ENCODE measurements around the gene JAGN1. TPM values are rescaled to one million over a fixed set of nuclear protein-coding genes. Genes with fewer than 3 reads are reported as not detected.

JAGN1 gene
- polyA plus RNA-seq, 1 of the 3 experiments (the other 2 are of a cell fraction): 41.6 TPM

- under 1% methylated on average over 40 of the region's 50 CpGs for WGBS (ENCODE audit: low lambda C conversion rate)
- Histone ChIP-seq H3K4me2 (peak within 1 kb of the TSS; percentile 92), H3K36me3 (replicated peaks in 1 of 2; ENCODE audit: control insufficient read depth in 1 of 2, insufficient read depth in 2 of 2, low read length in 1 of 2) (peaks cover 9 to 19% of the 10 kb centered on the region in 2 experiments), H3K4me1 (ENCODE audit: control insufficient read depth in 1 of 2, insufficient read depth in 2 of 2, low read depth in 1 of 2, low read length in 1 of 2) (peaks cover 12 to 19% of the 10 kb centered on the region in 2 experiments), H3K79me2 (ENCODE audit: insufficient read depth) (peaks cover 20% of the 10 kb centered on the region; the same call in 1 of the 2 replicates), H3K27ac (ENCODE audit: low read depth in 2 of 2, low read length in 1 of 2) (peak within 1 kb of the TSS; percentile 88 to 91), H3K4me3 (ENCODE audit: low read depth in 2 of 2, low read length in 1 of 2) (peak within 1 kb of the TSS; percentile 75 to 83), H3K9me3 (no peaks in the 10 kb centered on the region), H3F3A (replicated peaks; ENCODE audit: insufficient read depth) (peaks cover 9% of the 10 kb centered on the region), H3K9me2 (no peaks in the 10 kb centered on the region), H4K20me1 (ENCODE audit: insufficient read depth) (no peaks in the 10 kb centered on the region), H3K27me3 (ENCODE audit: insufficient read depth) (no peaks in the 10 kb centered on the region), H3K9ac (peak within 1 kb of the TSS; percentile 83), H2AFZ (ENCODE audit: low read depth) (peak within 1 kb of the TSS; percentile 96)
- ChIA-PET POLR2A (interaction anchor here (0.7 to 3.8 kb wide), 17 partner anchors 10 to 314 kb away, joined by 3 to 58 read pairs (median 4); partner anchors contain the start of genes ARPC4, BRK1, EMC3 and FANCD2), CTCF (interaction anchor here (0.8 to 5.5 kb wide), 19 partner anchors 9 to 805 kb away, joined by 3 to 38 read pairs (median 5); partner anchors contain the start of genes ARPC4, CIDEC, EMC3 and IL17RC)
- peak; percentile 96 for DNase-seq
- TF ChIP-seq MEF2A (IDR thresholded peaks at IDR 0.05; ENCODE audit: borderline replicate concordance, low read depth): no peak
- peak; percentile 61 for TF ChIP-seq GABPA (IDR thresholded peaks at IDR 0.05; ENCODE audit: low read depth)
- TF ChIP-seq ELF1 (IDR thresholded peaks at IDR 0.05): peak; percentile 31; the same call in 1 of the 2 replicates
- TF ChIP-seq SMC3 (IDR thresholded peaks at IDR 0.05; ENCODE audit: low read depth, low read length): no peak
- TF ChIP-seq RXRA (IDR thresholded peaks at IDR 0.05; ENCODE audit: borderline replicate concordance, low read depth): no peak
- no peak for TF ChIP-seq RAD21 (IDR thresholded peaks at IDR 0.05; ENCODE audit: low read length)
- no peak for TF ChIP-seq YY1 (IDR thresholded peaks at IDR 0.05; ENCODE audit: low read depth)
- peak; percentile 74 for TF ChIP-seq CHD2 (IDR thresholded peaks at IDR 0.05; ENCODE audit: low read length, partially characterized antibody)
- TF ChIP-seq FOSL2 (IDR thresholded peaks at IDR 0.05; ENCODE audit: borderline replicate concordance, low read depth): no peak
- TF ChIP-seq CTCF (IDR thresholded peaks at IDR 0.05): no peak
- no peak for TF ChIP-seq GATA2 (CRISPR knock-in tag; IDR thresholded peaks at IDR 0.05)
- TF ChIP-seq EZH2phosphoT487 (IDR thresholded peaks at IDR 0.05; ENCODE audit: borderline replicate concordance, low read depth): no peak
- TF ChIP-seq SIN3A (IDR thresholded peaks at IDR 0.05; ENCODE audit: borderline replicate concordance, low read depth, low read length): peak; percentile 86; the same call in 1 of the 2 replicates
- no peak for TF ChIP-seq EP300 (IDR thresholded peaks at IDR 0.05; ENCODE audit: borderline replicate concordance in 1 of 2, low read depth in 1 of 2, low read length in 1 of 2)
- TF ChIP-seq TAF1 (IDR thresholded peaks at IDR 0.05; ENCODE audit: borderline replicate concordance, low read depth, low read length): peak; percentile 45; the same call in 1 of the 2 replicates
- TF ChIP-seq NRF1 (IDR thresholded peaks at IDR 0.05; ENCODE audit: low read depth, low read length): no peak
- TF ChIP-seq REST (IDR thresholded peaks at IDR 0.05; ENCODE audit: low read depth, low read length): no peak
- TF ChIP-seq FOXJ3 (CRISPR knock-in tag; IDR thresholded peaks at IDR 0.05): no peak
- TF ChIP-seq USF2 (IDR thresholded peaks at IDR 0.05; ENCODE audit: borderline replicate concordance, low read depth, low read length): no peak
- TF ChIP-seq FOXM1 (IDR thresholded peaks at IDR 0.05; ENCODE audit: low read depth): no peak
- TF ChIP-seq ZBTB33 (IDR thresholded peaks at IDR 0.05; ENCODE audit: borderline replicate concordance, low read depth): no peak
- peak; percentile 77 for TF ChIP-seq POLR2AphosphoS5 (IDR thresholded peaks at IDR 0.05; ENCODE audit: low read depth, low read length)
- TF ChIP-seq TCF12 (IDR thresholded peaks at IDR 0.05): 0 out of 2 replicates have a peak, but pooled peaks have one; percentile 22
- no peak for TF ChIP-seq JUND (IDR thresholded peaks at IDR 0.05)
These were observed 43.3 kb downstream of the JAGN1 start, which contains the start of gene CRELD1 for GRCh38 chr3:9933561-9934234. TSS of gene CRELD1 (plus strand) at chr3:9933834. CDS start at chr3:9934439, 605 bp downstream.
